Mesothelial cell of epicardium (in vitro differentiated cells): ENCODE data around the gene FAM174C. TPM values are rescaled to one million over a fixed set of nuclear protein-coding genes. Genes with fewer than 3 reads are reported as not detected.

Experiments used
- DNase-seq, 2 experiments: peaks; one replicate each; pipeline ENCODE4 v3.0.0; 2021; ENCODE audit warnings: low spot score in 2 of 2; ENCODE audit not compliant: unreplicated experiment in 2 of 2
- H3K27ac Mint-ChIP-seq: 2 replicates; pipeline ENCODE4 v1.8.0; 2021; ENCODE audit warnings: mixed read lengths
- H3K27me3 Mint-ChIP-seq: 2 replicates; pipeline ENCODE4 v1.8.0; 2021; ENCODE audit warnings: low read depth, mixed read lengths
- H3K36me3 Mint-ChIP-seq: 2 replicates; pipeline ENCODE4 v1.8.0; 2021; ENCODE audit warnings: mixed read lengths
- H3K4me1 Mint-ChIP-seq: 2 replicates; pipeline ENCODE4 v1.8.0; 2021; ENCODE audit warnings: mixed read lengths
- H3K4me3 Mint-ChIP-seq: 2 replicates; pipeline ENCODE4 v1.8.0; 2021; ENCODE audit warnings: mild to moderate bottlenecking, moderate library complexity, mixed read lengths
- H3K9me3 Mint-ChIP-seq: 2 replicates; pipeline ENCODE4 v1.8.0; 2021; ENCODE audit warnings: mixed read lengths
- CTCF ChIP-seq: fragments of 200-600 bp; sonication (generic); IDR thresholded peaks from one replicate; pipeline ENCODE4 v1.5.0; 2021; ENCODE audit warnings: antibody characterized with exemption; ENCODE audit not compliant: unreplicated experiment
- total RNA-seq: library from RNA; stranded (reverse); gene quantifications from 3 replicates; pipeline ENCODE4 v1.2.1, GENCODE V29; 2021

The FAM174C gene
- total RNA-seq, 1 donor from 2014 or later, result 24.4 TPM

- H3K27me3 Mint-ChIP-seq, result peaks cover 4% of the 10 kb centered on the region
- DNase-seq, result peak; percentile 81 to 87
- no peak for TF ChIP-seq CTCF
- peak overlapping the region; percentile 81 for H3K4me3 Mint-ChIP-seq
- peak overlapping the region; percentile 95 for H3K27ac Mint-ChIP-seq
- peaks cover 20% of the 10 kb centered on the region for H3K36me3 Mint-ChIP-seq
- no peaks in the 10 kb centered on the region for H3K9me3 Mint-ChIP-seq
- peaks cover 70% of the 10 kb centered on the region for H3K4me1 Mint-ChIP-seq
These were observed 5.7 kb upstream of the FAM174C start for GRCh38 chr19:1269478-1270212.

GRCh38 chr19:1270213-1270853 is 5.0 kb upstream of the FAM174C start:
- Mint-ChIP-seq H3K4me3 (peak overlapping the region; percentile 81), H3K9me3 (no peaks in the 10 kb centered on the region), H3K36me3 (peaks cover 20% of the 10 kb centered on the region), H3K4me1 (peaks cover 67% of the 10 kb centered on the region), H3K27ac (peak overlapping the region; percentile 95), H3K27me3 (peaks cover 4% of the 10 kb centered on the region)
- no peak for TF ChIP-seq CTCF
- DNase-seq, result no peak

GRCh38 chr19:1270854-1271527 is 4.3 kb upstream of the FAM174C start:
- TF ChIP-seq CTCF, result no peak
- peaks cover 62% of the 10 kb centered on the region for H3K4me1 Mint-ChIP-seq
- no peaks in the 10 kb centered on the region for H3K9me3 Mint-ChIP-seq
- H3K27ac Mint-ChIP-seq, result peak overlapping the region; percentile 95
- peak overlapping the region; percentile 81 for H3K4me3 Mint-ChIP-seq
- H3K36me3 Mint-ChIP-seq, result peaks cover 20% of the 10 kb centered on the region
- H3K27me3 Mint-ChIP-seq, result peaks cover 4% of the 10 kb centered on the region
- DNase-seq, result no peak

DNA sequence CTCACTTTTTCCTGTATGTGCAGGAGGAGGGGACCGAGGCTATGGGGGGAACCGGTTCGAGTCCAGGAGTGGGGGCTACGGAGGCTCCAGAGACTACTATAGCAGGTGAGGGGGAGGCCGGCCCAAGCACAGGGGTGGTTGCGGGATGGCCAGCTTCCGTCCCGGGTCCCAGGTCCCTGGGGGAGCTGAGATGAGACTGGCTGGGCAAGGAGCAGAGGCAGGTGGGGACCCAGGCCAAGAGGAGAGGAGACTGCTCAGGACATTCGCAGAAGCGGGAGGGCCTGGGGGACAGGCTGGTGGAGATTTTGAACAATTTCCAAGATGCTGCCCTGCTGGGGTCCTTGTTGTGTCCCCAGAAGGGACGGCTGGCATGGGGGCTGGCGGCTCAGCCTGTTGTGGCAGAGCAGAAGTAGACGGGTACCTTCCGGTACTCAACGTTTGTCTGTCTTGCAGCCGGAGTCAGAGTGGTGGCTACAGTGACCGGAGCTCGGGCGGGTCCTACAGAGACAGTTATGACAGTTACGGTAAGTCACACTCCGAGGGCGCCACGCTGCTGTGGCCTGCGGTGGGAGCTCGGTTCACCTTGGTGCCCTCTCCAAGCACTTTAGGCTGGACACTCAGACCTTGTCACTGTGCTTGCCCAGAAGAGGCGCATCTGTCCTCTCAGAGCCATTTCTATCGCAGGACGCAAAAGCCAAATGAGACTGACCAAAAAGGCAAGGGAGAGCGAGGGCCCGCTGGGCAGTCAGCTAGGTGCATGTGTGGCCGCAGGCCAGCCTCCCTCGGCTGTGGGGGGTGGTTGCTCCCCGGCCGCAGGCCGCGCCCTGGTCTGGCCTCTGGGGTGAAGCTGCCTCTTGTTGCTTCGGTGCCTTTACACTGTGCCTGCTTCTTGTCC is 3.6 kb upstream of the FAM174C start:
- H3K27me3 Mint-ChIP-seq, result peaks cover 4% of the 10 kb centered on the region
- peak overlapping the region; percentile 67 for H3K27ac Mint-ChIP-seq
- H3K36me3 Mint-ChIP-seq, result peaks cover 20% of the 10 kb centered on the region
- H3K4me3 Mint-ChIP-seq, result peak overlapping the region; percentile 81
- H3K9me3 Mint-ChIP-seq, result no peaks in the 10 kb centered on the region
- no peak for DNase-seq
- no peak for TF ChIP-seq CTCF
- peaks cover 64% of the 10 kb centered on the region for H3K4me1 Mint-ChIP-seq
